ENCODE measurements around the gene ELMO1.
A peak's percentile ranks its signal among the peaks of the same experiment; 100 is the strongest.

ELMO1 gene

DNA sequence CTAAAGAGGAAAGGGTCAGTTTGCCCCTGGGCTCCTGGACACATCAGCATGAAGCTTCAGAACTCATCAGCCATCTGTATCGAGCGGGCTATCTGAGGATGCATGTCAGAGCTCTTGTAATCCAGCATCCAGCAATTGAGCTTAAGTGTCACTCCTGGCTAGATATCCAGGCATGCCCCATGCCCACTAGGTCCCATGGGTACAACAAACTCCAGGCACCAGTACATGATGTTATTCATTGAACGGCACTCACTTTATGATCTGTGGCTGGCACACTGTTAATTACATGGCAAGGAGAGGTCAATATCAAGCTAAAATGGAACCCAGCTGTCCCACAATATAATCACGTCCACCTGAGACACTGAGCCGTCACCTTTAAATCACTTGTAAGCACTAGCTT, 274.2 kb downstream of the ELMO1 start:
- DNase-seq: no peak
- no peak for ATAC-seq (replicated peaks)
- Mint-ChIP-seq H3K4me3 (no peak overlapping the region), H3K9me3 (no peaks in the 10 kb centered on the region), H3K4me1 (ENCODE audit: low read depth in 2 of 2) (peaks cover 4 to 7% of the 10 kb centered on the region in 2 donors), H3K27ac (peak overlapping the region in 1 of 2 donors; percentile 9), H3K27me3 (no peaks in the 10 kb centered on the region), H3K36me3 (ENCODE audit: insufficient read depth) (peaks cover 12% of the 10 kb centered on the region)

GRCh38 chr7:37173670-37174069, 275.0 kb downstream of the ELMO1 start:
- Mint-ChIP-seq H3K4me1 (ENCODE audit: low read depth in 2 of 2) (peaks cover 4 to 7% of the 10 kb centered on the region in 2 donors), H3K4me3 (no peak overlapping the region), H3K27me3 (no peaks in the 10 kb centered on the region), H3K9me3 (no peaks in the 10 kb centered on the region), H3K36me3 (ENCODE audit: insufficient read depth) (peaks cover 14% of the 10 kb centered on the region), H3K27ac (no peak overlapping the region)
- DNase-seq (no peak), ATAC-seq (replicated peaks) (no peak)

DNA sequence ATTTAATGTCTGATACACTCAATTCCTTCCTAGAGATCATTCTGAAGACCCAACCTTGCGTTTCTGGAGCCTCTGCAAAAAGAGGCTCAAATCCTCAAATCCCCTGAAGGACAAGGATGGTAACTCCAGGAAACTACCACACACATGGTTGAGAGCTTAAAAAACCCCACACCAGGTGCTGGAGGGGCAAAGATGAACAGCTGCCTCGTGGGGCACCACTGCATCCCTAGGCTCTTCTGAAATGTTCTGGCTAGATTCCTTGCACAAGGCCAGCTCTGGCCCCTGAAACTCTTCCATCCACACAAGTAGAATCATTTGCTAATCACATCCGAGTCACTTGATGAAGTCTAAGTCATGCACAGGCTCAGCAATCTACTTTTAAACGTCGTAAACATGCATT, 286.6 kb downstream of the ELMO1 start:
- Mint-ChIP-seq H3K27ac (peak overlapping the region; percentile 2 to 7), H3K27me3 (no peaks in the 10 kb centered on the region), H3K9me3 (peaks cover 0 to 1% of the 10 kb centered on the region in 2 donors), H3K4me1 (ENCODE audit: low read depth in 2 of 2) (no peaks in the 10 kb centered on the region), H3K36me3 (ENCODE audit: insufficient read depth) (peaks cover 6% of the 10 kb centered on the region), H3K4me3 (no peak overlapping the region)
- no peak for DNase-seq
- no peak for ATAC-seq (replicated peaks)

DNA sequence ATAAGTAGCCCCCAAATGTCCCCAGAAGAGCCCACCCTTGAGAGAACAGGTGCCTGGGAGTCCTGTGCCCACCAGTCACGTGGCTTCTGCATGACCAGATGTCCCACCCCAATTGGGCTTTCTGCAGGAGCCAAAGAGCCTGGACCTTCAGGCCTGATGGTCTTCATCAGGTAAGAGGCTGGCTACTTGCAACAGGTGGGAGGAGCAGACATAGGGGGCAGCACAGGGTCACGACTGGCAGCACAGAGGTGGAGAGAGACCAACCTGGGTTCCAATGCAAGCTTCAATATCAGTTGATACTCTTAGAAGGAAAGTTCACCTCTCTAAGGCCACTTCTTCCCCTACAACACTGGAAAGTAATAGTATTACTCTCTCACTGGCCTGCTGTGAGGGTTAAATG, 288.0 kb downstream of the ELMO1 start:
- Mint-ChIP-seq H3K27ac (peak overlapping the region in 1 of 2 donors; percentile 7), H3K36me3 (ENCODE audit: insufficient read depth) (peaks cover 9% of the 10 kb centered on the region), H3K27me3 (no peaks in the 10 kb centered on the region), H3K4me3 (no peak overlapping the region), H3K4me1 (ENCODE audit: low read depth in 2 of 2) (peaks cover 6 to 9% of the 10 kb centered on the region in 2 donors), H3K9me3 (peaks cover 0 to 2% of the 10 kb centered on the region in 2 donors)
- ATAC-seq (replicated peaks): no peak
- no peak for DNase-seq

- H3K4me3 Mint-ChIP-seq: no peak overlapping the region
- no peak overlapping the region for H3K27ac Mint-ChIP-seq
- H3K27me3 Mint-ChIP-seq: no peaks in the 10 kb centered on the region
- H3K9me3 Mint-ChIP-seq: peaks cover 2 to 7% of the 10 kb centered on the region in 2 donors
- peaks cover 6 to 16% of the 10 kb centered on the region in 2 donors for H3K4me1 Mint-ChIP-seq (ENCODE audit: low read depth in 2 of 2)
- H3K36me3 Mint-ChIP-seq (ENCODE audit: insufficient read depth): peaks cover 14% of the 10 kb centered on the region
- DNase-seq (no peak), ATAC-seq (replicated peaks) (no peak)
These were observed 295.3 kb downstream of the ELMO1 start for GRCh38 chr7:37153376-37153775.

- H3K36me3 Mint-ChIP-seq (ENCODE audit: insufficient read depth): peaks cover 11% of the 10 kb centered on the region
- ATAC-seq (replicated peaks) (no peak), DNase-seq (no peak)
- no peak overlapping the region for H3K4me3 Mint-ChIP-seq
- no peak overlapping the region for H3K27ac Mint-ChIP-seq
- H3K4me1 Mint-ChIP-seq (ENCODE audit: low read depth in 2 of 2): peaks cover 6 to 20% of the 10 kb centered on the region in 2 donors
- peaks cover 2 to 7% of the 10 kb centered on the region in 2 donors for H3K9me3 Mint-ChIP-seq
- H3K27me3 Mint-ChIP-seq: no peaks in the 10 kb centered on the region
These were observed 296.8 kb downstream of the ELMO1 start for GRCh38 chr7:37151741-37152413.

GRCh38 chr7:37150856-37151255, 297.8 kb downstream of the ELMO1 start:
- Mint-ChIP-seq H3K27me3 (no peaks in the 10 kb centered on the region), H3K4me1 (ENCODE audit: low read depth in 2 of 2) (peaks cover 2 to 13% of the 10 kb centered on the region in 2 donors), H3K27ac (no peak overlapping the region), H3K4me3 (no peak overlapping the region), H3K9me3 (peaks cover 2 to 7% of the 10 kb centered on the region in 2 donors), H3K36me3 (ENCODE audit: insufficient read depth) (peaks cover 8% of the 10 kb centered on the region)
- DNase-seq (no peak), ATAC-seq (replicated peaks) (no peak)

- Mint-ChIP-seq H3K36me3 (ENCODE audit: insufficient read depth) (peaks cover 8% of the 10 kb centered on the region), H3K4me1 (ENCODE audit: low read depth in 2 of 2) (peaks cover 0 to 11% of the 10 kb centered on the region in 2 donors), H3K9me3 (peaks cover 0 to 3% of the 10 kb centered on the region in 2 donors), H3K27ac (peak overlapping the region in 1 of 2 donors; percentile 79), H3K27me3 (no peaks in the 10 kb centered on the region), H3K4me3 (no peak overlapping the region)
- no peak for ATAC-seq (replicated peaks)
- no peak for DNase-seq
These were observed 298.5 kb downstream of the ELMO1 start for GRCh38 chr7:37150180-37150579.

DNA sequence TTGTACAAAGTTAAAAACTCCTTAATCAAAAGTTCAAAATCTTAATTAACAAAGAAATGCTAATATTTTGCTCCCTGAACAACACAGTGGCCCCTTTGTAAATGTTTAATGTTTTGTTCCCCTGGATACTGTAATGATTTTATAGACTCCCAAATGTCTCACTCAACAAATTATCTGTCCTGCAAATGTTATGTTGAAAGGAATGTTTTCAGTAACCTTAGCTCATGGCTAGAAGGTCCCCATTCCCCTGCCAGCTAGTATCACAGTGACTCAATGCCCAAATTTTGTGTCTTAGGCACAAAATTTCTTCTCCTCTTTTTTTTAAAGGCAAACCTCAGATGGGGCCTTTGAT, 298.9 kb downstream of the ELMO1 start:
- H3K27ac Mint-ChIP-seq: peak overlapping the region in 1 of 2 donors; percentile 79
- peaks cover 0 to 10% of the 10 kb centered on the region in 2 donors for H3K4me1 Mint-ChIP-seq (ENCODE audit: low read depth in 2 of 2)
- no peaks in the 10 kb centered on the region for H3K27me3 Mint-ChIP-seq
- no peaks in the 10 kb centered on the region for H3K9me3 Mint-ChIP-seq
- no peak for DNase-seq
- peaks cover 8% of the 10 kb centered on the region for H3K36me3 Mint-ChIP-seq (ENCODE audit: insufficient read depth)
- H3K4me3 Mint-ChIP-seq: no peak overlapping the region
- ATAC-seq (replicated peaks): no peak

GRCh38 chr7:37149051-37149772, 299.5 kb downstream of the ELMO1 start:
- no peaks in the 10 kb centered on the region for H3K27me3 Mint-ChIP-seq
- H3K36me3 Mint-ChIP-seq (ENCODE audit: insufficient read depth): peaks cover 8% of the 10 kb centered on the region
- DNase-seq (no peak), ATAC-seq (replicated peaks) (no peak)
- H3K9me3 Mint-ChIP-seq: no peaks in the 10 kb centered on the region
- H3K4me1 Mint-ChIP-seq (ENCODE audit: low read depth in 2 of 2): peaks cover 0 to 5% of the 10 kb centered on the region in 2 donors
- no peak overlapping the region for H3K4me3 Mint-ChIP-seq
- H3K27ac Mint-ChIP-seq: peak overlapping the region in 1 of 2 donors; percentile 25

- DNase-seq (no peak), ATAC-seq (replicated peaks) (no peak)
- Mint-ChIP-seq H3K4me3 (no peak overlapping the region), H3K36me3 (ENCODE audit: insufficient read depth) (no peaks in the 10 kb centered on the region), H3K4me1 (ENCODE audit: low read depth in 2 of 2) (peaks cover 4 to 9% of the 10 kb centered on the region in 2 donors), H3K9me3 (peaks cover 0 to 2% of the 10 kb centered on the region in 2 donors), H3K27me3 (no peaks in the 10 kb centered on the region), H3K27ac (no peak overlapping the region)
These were observed 303.0 kb downstream of the ELMO1 start for GRCh38 chr7:37145682-37146081.

DNA sequence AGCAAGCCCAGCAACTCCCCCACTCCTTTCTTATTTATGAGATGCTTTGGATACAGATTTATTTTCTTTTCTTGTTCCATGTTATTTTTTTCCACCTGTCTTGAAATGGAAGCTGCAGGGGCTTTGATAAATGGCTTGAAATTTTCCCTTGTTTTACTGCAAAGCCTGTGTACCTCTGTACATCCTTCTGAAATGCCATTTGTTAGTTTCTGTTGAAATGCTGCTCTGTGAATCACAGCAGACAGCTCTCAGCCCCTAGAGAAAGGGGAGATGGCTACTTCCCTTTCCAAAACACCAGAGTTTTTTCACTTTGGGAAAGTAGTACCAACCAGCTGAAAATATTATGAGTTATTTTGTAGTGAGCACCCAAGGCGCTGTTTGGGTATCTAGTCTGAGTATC, 304.2 kb downstream of the ELMO1 start:
- Mint-ChIP-seq H3K27me3 (no peaks in the 10 kb centered on the region), H3K9me3 (peaks cover 0 to 8% of the 10 kb centered on the region in 2 donors), H3K36me3 (ENCODE audit: insufficient read depth) (no peaks in the 10 kb centered on the region), H3K4me3 (no peak overlapping the region), H3K4me1 (ENCODE audit: low read depth in 2 of 2) (peaks cover 6 to 9% of the 10 kb centered on the region in 2 donors), H3K27ac (no peak overlapping the region)
- DNase-seq (no peak), ATAC-seq (replicated peaks) (no peak)

DNA sequence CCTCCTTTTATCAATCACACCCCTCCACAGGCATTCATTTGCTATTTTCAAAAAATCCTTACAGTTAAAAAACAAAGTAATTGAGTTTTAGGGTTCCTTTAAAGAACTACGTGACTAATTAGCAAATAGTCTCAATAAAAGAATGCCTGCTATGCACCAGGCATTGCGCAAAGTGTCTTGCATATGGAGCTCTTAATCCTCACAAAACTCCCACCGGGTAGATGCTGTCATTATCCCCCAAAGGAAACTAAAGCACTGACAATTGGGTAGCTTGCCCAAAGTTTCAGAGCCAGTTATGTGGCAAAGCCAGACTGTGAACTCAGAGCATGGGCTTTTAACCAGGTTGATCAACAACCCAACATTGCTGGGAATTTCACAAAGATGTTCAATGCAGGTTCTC, 305.7 kb downstream of the ELMO1 start:
- DNase-seq (no peak), ATAC-seq (replicated peaks) (no peak)
- Mint-ChIP-seq H3K27me3 (no peaks in the 10 kb centered on the region), H3K9me3 (peaks cover 0 to 8% of the 10 kb centered on the region in 2 donors), H3K27ac (peak overlapping the region in 1 of 2 donors; percentile 63), H3K4me3 (no peak overlapping the region), H3K36me3 (ENCODE audit: insufficient read depth) (no peaks in the 10 kb centered on the region), H3K4me1 (ENCODE audit: low read depth in 2 of 2) (peaks cover 6 to 9% of the 10 kb centered on the region in 2 donors)

DNA sequence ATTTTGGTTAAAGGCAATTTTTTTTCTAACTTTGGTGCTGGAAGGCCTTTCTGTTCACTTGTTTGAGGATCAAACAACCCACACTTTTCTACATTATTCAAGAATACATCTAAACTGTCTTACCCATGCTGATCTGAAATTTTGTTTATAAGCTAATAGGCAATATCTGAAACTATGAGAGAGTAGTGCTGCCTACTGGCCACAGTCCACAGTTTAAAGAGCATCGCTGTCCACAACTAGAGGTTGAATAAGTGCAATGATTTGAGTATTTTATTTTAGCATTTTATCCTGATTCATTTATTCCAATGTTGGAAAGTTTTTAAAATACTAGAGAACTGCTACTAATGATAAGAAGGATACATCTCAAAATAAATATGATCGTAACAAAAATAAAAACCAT, 306.9 kb downstream of the ELMO1 start:
- Mint-ChIP-seq H3K4me1 (ENCODE audit: low read depth in 2 of 2) (peaks cover 8 to 10% of the 10 kb centered on the region in 2 donors), H3K4me3 (no peak overlapping the region), H3K36me3 (ENCODE audit: insufficient read depth) (no peaks in the 10 kb centered on the region), H3K9me3 (peaks cover 0 to 8% of the 10 kb centered on the region in 2 donors), H3K27me3 (no peaks in the 10 kb centered on the region), H3K27ac (no peak overlapping the region)
- ATAC-seq (replicated peaks) (no peak), DNase-seq (no peak)

Measured in effector memory CD8-positive, alpha-beta T cell (primary cell).